Measurements from ENCODE around the gene TACR3.
"Not testable (repeated sequence)": the region's sequence is repeated elsewhere in the genome, so short reads cannot be mapped to it uniquely, and the experiment has no call there.

The TACR3 gene, protein sequence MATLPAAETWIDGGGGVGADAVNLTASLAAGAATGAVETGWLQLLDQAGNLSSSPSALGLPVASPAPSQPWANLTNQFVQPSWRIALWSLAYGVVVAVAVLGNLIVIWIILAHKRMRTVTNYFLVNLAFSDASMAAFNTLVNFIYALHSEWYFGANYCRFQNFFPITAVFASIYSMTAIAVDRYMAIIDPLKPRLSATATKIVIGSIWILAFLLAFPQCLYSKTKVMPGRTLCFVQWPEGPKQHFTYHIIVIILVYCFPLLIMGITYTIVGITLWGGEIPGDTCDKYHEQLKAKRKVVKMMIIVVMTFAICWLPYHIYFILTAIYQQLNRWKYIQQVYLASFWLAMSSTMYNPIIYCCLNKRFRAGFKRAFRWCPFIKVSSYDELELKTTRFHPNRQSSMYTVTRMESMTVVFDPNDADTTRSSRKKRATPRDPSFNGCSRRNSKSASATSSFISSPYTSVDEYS

DNA sequence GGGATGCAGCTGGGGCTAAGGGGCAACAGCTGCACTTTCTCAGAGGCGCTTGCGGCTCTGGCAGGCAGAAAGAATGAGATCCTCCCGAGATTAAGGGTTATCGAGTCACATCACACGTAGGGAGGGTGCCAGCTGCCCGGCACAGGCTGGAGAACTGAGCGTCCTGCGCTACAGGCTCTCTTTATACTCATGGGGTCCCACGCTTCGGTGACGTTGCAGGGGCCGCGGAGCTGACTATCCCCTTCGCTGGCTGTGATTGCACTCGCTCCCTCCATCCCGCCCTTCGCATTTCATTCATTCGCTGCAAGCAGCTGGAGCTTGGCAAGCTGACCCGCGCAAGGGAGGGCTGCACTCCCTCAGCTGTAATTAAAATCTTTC, at the start of gene TACR3:
TSS of gene TACR3 (minus strand) at position 156 of the 378 bp plus-strand sequence. CDS start 310 bp downstream, outside the sequence.
- no peak for DNase-seq (ENCODE audit: low read depth in 2 of 2)

DNA sequence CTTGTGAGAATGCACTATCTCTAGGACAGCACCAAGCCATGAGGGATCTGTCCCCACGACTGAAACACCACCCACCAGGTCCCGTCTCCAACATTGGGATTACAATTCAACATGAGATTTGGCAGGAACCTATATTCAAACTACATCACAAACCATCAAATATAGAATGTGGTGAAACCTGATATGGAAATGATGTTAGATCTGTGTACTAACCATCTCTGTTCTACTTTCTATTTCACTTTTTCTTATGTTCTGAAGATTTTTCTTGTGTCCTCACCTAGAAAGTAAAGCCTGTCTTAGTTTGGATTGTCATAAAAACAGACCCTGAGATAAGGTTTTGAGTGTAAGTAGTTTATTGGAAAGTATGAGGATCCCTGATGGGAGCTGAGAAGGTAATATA, 37.8 kb upstream of the TACR3 start:
- DNase-seq (ENCODE audit: low read depth in 2 of 2) = no peak

GRCh38 chr4:103756741-103757140, 37.0 kb upstream of the TACR3 start:
- no peak for DNase-seq (ENCODE audit: low read depth in 2 of 2)

GRCh38 chr4:103754844-103755243, 35.1 kb upstream of the TACR3 start:
- no peak for DNase-seq (ENCODE audit: low read depth in 2 of 2)

DNA sequence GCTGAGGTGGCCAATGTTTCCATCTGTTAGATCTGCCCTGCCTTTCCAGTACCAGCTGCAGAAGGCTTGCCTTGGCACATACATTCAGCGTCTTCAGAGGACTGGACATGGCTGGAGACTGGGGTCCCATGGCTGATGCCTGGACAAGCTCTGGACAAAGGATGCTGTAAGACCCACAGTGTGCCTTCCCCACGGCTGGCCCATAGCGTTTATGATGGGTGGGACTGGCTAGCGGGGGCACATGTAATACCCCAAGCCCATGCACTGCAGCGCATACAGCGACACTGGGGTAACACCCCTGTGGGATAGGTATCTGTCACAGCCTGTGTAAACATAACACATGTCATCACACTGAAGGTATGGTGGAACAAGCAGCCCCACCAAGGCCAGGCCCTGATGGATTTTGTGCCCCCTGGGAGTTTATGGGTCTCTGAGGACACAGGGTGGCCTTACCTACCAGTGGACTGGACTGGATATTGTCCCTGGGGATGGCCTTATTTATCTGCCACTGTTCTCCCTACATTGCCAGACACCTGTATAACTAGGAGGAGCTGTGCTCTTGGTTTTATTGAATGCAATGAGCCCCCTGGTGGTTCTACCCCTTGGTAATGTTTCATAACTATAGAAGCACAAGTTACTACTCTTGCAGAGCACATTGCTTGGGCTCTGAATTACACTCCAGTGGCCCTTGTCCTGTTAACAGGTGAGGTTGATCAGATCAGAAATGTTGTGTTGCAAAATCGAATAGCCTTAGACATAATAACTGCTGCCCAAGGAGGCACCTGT, 34.3 kb upstream of the TACR3 start:
- no peak for DNase-seq (ENCODE audit: low read depth in 2 of 2)

DNA sequence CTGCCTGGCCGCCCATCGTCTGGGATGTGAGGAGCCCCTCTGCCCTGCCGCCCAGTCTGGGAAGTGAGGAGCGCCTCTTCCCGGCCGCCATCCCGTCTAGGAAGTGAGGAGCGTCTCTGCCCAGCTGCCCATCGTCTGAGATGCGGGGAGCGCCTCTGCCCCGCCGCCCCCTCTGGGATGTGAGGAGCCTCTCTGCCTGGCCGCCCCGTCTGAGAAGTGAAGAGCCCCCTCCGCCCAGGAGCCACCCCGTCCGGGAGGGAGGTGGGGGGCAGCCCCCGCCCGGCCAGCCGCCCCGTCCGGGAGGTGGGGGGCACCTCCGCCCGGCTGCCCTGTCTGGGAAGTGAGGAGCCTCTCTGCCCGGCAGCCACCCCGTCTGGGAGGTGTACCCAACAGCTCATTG, 3.4 kb upstream of the TACR3 start:
- not testable (repeated sequence) for DNase-seq (ENCODE audit: low read depth in 2 of 2)

DNA sequence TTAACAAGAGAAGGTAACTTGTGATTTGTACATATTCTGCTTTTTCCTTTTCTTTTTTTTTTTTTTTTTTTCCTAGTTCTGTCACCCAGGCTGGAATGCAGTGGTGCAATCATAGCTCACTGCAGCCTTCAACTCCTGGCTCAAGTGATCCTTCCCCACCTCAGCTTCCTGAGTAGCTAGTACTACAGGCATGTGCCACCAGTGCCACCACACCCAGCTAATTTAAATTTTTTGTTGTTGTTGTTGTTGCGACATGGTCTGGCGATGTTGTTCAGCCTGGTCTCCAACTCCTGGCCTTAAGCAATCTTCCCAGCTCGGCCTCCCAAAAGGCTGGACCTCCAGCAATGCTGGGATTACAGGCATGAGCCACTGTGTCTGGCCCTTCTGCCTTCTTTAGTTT, 1.5 kb upstream of the TACR3 start:
- DNase-seq (ENCODE audit: low read depth in 2 of 2) = no peak

DNA sequence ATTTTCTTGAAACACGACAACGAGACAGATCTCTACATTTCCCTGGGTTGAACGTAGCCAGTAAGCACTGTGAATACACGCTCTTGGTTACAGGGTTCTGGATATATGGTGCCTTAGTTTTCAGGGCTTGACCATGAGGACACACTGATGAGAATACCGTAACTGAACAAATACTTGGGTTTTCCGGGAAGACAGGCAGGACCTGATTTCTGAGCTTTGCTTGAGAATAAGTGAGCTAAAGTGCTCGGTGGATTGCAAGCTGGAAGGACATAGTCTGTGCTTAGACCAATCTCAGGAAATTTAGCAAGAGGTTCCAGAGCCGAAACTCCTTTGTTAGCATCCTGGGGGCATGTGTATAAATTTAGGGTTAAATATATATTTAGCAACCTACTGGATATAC, 876 bp upstream of the TACR3 start:
- DNase-seq (ENCODE audit: low read depth in 2 of 2) = no peak

GRCh38 chr4:103719105-103719829, 518 bp downstream of the TACR3 start:
- no peak for DNase-seq (ENCODE audit: low read depth in 2 of 2)

GRCh38 chr4:103692615-103693014, 27.2 kb downstream of the TACR3 start:
- no peak for DNase-seq (ENCODE audit: low read depth in 2 of 2)

GRCh38 chr4:103673983-103674382, 45.8 kb downstream of the TACR3 start:
- DNase-seq (ENCODE audit: low read depth in 2 of 2) = no peak

GRCh38 chr4:103666764-103667163, 53.0 kb downstream of the TACR3 start:
- DNase-seq (ENCODE audit: low read depth in 2 of 2) = not testable (repeated sequence)

DNA sequence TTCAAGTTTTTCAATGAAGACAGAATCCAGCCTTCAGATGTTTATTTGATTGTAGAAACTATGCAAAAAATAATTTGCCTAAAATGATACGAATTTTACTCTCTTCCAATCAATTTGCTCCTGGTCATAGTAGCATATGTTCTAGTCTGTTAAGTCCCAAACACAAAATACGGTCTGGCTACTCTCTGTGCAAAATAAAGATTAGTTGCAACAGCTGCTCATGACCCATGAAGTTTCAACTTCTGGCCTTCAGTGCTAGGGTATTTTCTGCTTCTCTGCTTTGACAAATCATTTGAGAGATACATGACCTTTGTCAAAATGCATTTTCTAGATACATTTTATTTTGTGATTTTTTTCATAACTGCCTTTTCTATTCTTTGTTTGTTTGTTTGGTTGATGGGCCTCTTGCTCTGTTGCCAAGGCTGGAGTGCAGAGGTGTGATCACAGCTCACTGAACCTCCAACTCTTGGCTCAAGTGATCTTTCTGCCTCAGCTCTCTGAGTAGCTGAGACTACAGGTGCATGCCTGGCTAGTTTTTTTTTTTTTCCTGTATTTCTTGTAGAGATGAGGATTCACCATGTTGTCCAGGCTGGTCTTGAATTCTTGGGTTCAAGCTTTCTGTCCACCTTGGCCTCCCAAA, 55.2 kb downstream of the TACR3 start:
- no peak for DNase-seq (ENCODE audit: low read depth in 2 of 2)

GRCh38 chr4:103648541-103648940, 71.2 kb downstream of the TACR3 start:
- DNase-seq (ENCODE audit: low read depth in 2 of 2) = no peak

DNA sequence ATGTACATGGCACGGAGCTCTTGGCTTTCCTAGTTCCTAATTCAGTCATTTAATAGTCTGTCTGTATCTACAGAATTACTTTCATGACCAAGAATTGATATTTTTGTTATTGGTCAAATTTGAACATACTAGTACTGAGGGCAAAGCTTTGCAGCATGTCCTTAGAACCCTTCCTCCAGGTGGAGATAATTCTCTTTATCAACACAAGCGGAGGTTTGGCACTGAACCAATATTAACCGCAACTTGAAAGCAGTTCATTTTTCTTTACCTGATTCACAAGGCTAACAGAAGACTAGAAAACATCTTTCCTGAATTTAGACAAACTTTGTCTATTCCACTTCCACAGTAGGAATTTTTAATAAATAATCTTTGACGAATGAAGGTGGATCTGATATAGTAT, 73.8 kb downstream of the TACR3 start:
- DNase-seq (ENCODE audit: low read depth in 2 of 2) = no peak

GRCh38 chr4:103634236-103634635, 85.5 kb downstream of the TACR3 start:
- no peak for DNase-seq (ENCODE audit: low read depth in 2 of 2)

DNA sequence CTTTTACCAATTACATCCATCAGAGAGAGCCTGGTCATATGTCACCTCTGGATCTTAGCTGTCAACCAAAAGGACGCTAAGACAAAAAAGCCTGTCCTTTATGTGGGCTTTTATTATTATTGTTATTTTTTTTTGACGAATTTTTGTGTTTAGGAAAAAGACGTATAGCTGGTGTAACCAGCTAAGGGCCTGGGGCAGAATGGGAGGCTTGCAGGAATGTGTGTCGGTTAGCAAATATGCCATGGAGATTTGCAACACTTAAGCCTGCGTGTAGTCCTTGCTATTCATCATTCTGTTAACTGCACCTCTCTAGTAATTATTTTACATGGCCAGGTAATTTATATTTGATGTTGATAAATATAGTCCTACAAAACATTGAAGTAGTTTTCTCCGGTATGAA, 93.5 kb downstream of the TACR3 start:
- no peak for DNase-seq (ENCODE audit: low read depth in 2 of 2)

- no peak for DNase-seq (ENCODE audit: low read depth in 2 of 2)
These were observed 127.9 kb downstream of the TACR3 start for GRCh38 chr4:103591841-103592240.

- no peak for DNase-seq (ENCODE audit: low read depth in 2 of 2)
These were observed 152.2 kb downstream of the TACR3 start for GRCh38 chr4:103567591-103567990.

- not testable (repeated sequence) for DNase-seq (ENCODE audit: low read depth in 2 of 2)
These were observed 160.6 kb downstream of the TACR3 start for GRCh38 chr4:103559178-103559577.
